KG1 (cell line): ENCODE data around the gene FOSL2.
A peak's percentile ranks its signal among the peaks of the same experiment; 100 is the strongest.

Experiments used
- DNase-seq: peaks from one replicate; lab custom pipeline; 2025; lab: John Stamatoyannopoulos, UW

FOSL2 gene

GRCh38 chr2:28395334-28396061, 2.8 kb downstream of the FOSL2 start:
- peak; percentile 33 for DNase-seq

GRCh38 chr2:28397043-28397381, 4.4 kb downstream of the FOSL2 start:
- no peak for DNase-seq

GRCh38 chr2:28398101-28398834, 5.6 kb downstream of the FOSL2 start:
- no peak for DNase-seq

GRCh38 chr2:28399289-28399688, 6.6 kb downstream of the FOSL2 start:
- no peak for DNase-seq

DNA sequence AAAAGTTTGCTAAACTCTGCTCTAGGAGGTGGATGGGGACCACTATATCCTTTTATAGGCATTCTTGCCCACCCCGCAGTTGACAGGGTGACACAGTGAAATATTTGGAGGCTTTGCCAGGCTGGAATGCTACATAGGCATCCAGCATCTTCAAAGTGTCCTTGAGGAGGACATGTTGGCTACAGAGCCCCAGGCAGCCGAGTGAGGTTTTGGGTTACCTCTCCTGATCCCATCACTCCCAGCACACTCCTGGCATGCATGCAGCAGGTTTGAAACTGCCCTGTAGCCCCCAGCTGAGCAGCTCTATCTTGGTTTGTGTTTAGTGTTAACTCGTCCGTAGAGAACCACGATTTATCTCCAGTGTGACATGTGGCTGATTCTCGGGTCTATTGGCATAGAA, 7.3 kb downstream of the FOSL2 start:
- DNase-seq = no peak

DNA sequence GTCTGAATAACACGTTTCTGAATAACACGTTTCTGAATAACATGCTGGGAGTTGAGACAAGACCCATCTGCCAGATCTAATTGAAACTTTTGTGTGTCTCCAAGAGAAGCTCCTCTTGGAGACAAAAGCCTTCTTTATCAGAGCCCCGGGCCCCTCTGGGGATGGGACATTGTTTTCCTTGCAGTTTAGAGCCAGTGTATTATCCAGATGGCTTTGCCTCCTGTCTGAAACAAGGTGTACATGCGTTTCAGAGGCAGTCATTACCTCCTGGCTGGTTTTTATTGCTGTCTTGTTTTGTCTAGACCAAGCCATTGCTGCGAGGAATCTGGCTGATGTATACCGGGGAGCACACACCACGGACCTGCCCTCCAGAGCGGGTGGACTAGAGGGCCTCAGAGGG, 7.8 kb downstream of the FOSL2 start:
- no peak for DNase-seq

- DNase-seq = no peak
Observed at GRCh38 chr2:28400921-28401320, 8.3 kb downstream of the FOSL2 start.

DNA sequence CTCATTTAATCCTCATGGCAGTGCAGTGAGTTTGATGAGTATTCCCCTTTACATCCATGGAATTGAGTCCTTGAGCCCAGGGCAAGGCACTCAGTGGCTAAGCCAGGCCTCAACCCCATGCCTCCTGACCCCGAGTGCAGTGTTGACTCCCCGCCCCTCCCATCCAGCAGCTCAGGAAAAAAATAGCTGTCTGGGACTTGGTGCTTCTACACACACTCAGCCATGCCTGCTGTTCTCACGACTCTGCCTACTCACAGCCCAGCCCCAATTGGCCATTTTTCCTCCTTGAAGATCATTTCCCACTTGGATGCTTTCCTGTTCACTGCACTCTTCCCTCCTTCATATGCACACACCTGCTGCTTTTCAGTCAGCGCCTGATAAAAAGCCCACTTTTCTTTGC, 8.8 kb downstream of the FOSL2 start:
- DNase-seq = no peak

GRCh38 chr2:28401948-28402550, 9.4 kb downstream of the FOSL2 start:
- DNase-seq = no peak

DNA sequence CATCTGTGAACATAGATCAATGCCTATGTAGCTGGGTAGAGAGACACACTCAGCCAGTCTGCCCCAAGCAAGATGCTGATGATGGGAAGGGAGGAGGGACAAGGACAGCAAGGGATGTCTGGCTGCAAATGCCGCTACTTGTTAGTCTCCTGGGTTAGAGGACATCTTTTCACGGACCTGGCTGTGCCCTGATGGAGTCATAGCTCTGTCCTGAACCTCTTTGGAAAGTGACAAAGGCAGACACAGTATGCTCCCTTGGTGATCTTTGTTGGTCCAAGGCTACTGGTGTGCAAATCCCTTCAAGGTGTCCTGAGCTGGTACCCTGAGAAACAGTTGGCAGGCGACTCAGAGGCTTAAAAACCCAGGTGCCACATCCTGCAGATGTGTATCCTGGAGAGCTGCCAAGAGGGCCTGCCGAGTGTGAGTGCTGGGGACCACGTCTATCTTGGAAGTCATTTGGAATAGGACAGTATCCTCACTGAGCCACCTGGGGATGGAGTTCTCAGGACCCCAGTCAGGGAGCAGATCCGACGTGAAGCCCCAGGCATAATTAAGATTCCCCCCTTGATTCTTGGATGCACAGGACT, 10.8 kb downstream of the FOSL2 start:
- DNase-seq = no peak

- DNase-seq = no peak
Observed at GRCh38 chr2:28404086-28404485, 11.4 kb downstream of the FOSL2 start.

- no peak for DNase-seq
Observed at GRCh38 chr2:28405537-28405936, 12.9 kb downstream of the FOSL2 start.

GRCh38 chr2:28406276-28407096, 13.8 kb downstream of the FOSL2 start:
- DNase-seq = no peak

- DNase-seq = no peak
Observed at GRCh38 chr2:28407131-28407975, 14.7 kb downstream of the FOSL2 start.

- no peak for DNase-seq
Observed at GRCh38 chr2:28407976-28408690, 15.5 kb downstream of the FOSL2 start.

GRCh38 chr2:28408764-28409599, 16.3 kb downstream of the FOSL2 start:
- DNase-seq = no peak

- DNase-seq = no peak
Observed at GRCh38 chr2:28411166-28411755, 18.6 kb downstream of the FOSL2 start.

DNA sequence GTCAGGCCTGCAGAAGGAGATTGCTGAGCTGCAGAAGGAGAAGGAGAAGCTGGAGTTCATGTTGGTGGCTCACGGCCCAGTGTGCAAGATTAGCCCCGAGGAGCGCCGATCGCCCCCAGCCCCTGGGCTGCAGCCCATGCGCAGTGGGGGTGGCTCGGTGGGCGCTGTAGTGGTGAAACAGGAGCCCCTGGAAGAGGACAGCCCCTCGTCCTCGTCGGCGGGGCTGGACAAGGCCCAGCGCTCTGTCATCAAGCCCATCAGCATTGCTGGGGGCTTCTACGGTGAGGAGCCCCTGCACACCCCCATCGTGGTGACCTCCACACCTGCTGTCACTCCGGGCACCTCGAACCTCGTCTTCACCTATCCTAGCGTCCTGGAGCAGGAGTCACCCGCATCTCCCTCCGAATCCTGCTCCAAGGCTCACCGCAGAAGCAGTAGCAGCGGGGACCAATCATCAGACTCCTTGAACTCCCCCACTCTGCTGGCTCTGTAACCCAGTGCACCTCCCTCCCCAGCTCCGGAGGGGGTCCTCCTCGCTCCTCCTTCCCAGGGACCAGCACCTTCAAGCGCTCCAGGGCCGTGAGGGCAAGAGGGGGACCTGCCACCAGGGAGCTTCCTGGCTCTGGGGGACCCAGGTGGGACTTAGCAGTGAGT, 19.4 kb downstream of the FOSL2 start:
- DNase-seq = no peak
